Stimulated activated naive CD8-positive, alpha-beta T cell treated with anti-CD3 and anti-CD28 coated beads, Interleukin-15, Interleukin-2, amounts not matched to agents 100 U/mL and 50 U/mL, for 24 hours (primary cell): ENCODE results near the gene TNFRSF8.
"Not testable (repeated sequence)": the region's sequence is repeated elsewhere in the genome, so short reads cannot be mapped to it uniquely, and the experiment has no call there.

Source experiments
- ATAC-seq: fragments of 150-1000 bp; cut with Tn5 transposase; one replicate; pipeline ENCODE4 v1.10.0; 2021
- DNase-seq: peaks from one replicate; pipeline ENCODE4 v3.0.0; 2021

TNFRSF8 gene

DNA sequence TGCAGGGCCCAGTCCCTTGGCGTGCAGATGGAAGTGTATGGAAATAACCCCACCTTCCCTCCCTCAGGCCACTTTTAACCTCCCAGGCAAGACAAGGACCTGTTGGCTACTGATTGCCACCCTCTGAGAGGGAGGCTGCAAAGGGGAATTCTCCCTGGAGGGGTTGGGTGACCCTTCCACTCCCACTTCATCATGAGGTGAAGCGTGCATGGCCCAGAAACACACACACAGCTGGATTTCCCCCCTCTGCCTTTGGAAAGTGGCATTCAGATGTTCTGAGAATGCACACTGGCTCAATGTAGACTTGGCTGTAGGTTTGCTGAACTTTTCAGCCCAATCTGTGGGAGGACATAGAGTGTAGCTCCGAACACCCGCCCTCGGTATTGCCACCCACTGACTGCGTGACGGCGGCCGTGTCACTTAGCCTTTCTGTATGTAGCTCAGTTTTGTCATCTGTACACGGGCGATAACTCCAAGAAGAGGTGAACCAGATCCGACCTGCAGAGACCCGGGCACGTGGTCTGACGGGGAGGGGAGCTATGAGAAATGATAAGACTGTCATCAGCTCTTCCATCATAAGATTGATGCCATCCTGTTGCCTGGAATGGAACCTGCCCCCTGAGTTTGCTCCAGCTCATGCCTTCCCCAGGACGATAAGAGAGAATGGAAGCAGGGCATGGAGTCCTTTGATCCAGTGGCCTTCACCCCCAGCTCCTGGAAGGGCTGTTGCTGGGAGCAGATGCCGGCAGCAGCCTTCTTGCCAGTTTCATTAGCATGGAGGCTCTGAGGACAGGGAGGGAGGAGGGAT lies 24.5 kb upstream of the TNFRSF8 start:
- DNase-seq (no peak), ATAC-seq (no peak)

DNA sequence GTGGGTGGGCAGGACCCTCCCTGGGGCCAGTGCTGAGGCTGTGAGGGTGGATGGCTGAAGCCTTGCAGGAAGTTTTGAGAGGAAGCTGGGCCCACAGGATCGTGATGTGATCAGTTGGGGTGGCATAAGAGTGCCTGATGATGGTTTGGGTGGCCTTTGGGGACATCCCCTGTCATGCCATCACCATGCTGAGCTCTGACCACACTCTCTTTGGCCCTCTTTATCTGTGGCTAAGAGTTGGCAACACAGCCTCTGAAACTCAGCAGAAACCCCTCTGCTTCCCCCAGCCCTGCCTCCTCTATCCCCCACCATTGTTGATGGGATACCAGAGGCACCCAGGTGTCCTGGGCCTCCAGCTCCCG lies 24.0 kb upstream of the TNFRSF8 start:
- DNase-seq: no peak
- ATAC-seq: no peak

DNA sequence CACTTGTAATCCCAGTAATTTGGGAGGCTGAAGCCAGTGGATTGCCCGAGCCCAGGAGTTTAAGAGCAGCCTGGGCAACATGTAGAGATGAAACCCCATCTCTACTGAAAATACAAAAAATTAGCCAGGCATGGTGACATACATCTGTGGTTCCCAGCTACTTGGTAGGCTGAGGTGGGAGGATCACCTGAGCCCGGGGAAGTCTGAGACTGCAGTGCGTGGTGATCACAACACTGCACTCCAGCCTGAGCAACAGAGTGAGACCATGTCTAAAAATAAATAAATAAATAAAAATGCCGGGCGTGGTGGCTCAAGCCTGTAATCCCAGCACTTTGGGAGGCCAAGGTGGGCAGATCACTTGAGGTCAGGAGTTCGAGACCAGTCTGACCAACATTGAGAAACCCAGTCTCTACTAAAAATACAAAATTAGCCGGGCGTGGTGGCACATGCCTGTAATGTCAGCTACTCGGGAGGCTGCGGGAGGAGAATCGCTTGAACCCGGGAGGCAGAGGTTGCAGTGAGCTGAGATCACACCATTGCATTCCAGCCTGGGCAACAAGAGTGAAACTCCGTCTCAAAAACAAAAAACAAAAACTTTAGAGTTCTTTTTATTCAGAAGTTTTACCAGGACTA lies 23.2 kb upstream of the TNFRSF8 start:
- ATAC-seq, DNase-seq: not testable (repeated sequence)

DNA sequence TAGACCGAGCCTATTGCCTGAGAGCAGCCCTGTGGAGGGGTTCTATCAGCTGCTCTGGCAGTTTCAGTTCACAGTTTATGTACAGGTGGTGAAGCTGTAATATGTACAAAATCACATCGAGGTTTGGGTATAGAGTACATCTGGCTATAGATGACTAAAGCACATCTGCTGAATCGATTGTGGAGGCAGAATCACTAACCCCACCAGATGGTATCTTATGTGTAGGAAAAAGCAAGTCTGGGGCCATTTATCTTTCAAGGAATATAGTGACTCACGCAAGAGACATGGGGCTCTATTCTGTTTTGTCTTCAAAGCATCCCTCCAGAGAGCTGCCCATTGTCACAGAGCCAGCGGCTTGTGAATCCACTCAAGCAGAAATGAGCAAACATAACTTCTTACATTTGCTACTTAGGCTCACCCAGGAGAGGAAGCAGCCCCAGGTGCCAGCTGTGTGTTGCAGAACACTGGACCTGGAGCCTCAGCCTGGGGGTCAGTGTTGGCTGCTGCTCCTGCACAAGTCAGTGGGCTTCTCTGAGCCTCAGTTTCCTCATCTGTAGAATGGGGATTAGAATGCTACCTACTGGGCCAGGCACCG lies 22.5 kb upstream of the TNFRSF8 start:
- peak; percentile 90 for ATAC-seq
- no peak for DNase-seq

DNA sequence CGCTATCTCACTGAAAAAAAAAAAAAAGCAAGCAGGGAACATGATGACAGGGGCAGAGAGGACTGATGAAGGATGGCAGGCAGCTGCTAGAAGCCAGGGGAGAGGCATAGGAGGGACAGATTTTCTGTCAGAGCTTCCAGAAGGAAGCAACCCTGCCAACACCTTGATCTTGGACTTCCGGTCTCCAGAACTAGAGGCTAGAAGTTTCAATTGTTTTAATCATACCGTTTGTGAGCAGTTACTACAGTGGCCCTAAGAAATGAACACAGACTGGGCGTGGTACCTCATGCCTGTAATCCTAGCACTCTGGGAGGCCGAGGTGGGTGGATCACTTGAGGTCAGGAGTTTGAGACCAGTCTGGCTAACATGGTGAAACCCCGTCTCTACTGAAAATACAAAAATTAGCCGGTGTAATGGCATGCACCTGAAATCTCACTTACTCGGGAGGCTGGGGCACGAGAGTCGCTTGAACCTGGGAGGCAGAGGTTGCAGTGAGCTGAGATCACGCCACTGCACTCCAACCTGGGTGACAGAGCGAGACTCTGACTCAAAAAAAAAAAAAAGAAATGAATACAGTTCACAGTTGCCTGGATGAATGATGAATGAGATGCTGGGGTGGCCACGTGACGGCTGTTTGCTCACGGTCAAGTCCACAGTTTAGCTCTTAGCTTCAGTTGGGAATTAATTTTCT lies 18.8 kb upstream of the TNFRSF8 start:
- DNase-seq, ATAC-seq: not testable (repeated sequence)

DNA sequence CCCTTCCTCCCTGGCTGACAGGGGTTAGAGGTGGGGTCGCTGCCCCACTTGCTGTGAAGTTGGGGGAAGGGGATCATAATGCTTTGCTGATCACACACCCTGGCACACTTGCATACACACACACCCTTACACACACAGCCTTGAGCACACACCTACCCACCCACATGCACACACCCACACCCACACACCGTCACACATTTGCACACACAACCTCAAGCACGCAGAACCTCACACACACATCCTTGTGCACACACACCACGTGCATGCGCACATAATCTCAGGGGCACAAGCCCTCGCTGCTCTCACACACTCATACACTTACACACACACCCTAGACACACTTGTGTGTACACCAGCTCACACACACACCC lies 16.4 kb upstream of the TNFRSF8 start:
- ATAC-seq: no peak
- no peak for DNase-seq

DNA sequence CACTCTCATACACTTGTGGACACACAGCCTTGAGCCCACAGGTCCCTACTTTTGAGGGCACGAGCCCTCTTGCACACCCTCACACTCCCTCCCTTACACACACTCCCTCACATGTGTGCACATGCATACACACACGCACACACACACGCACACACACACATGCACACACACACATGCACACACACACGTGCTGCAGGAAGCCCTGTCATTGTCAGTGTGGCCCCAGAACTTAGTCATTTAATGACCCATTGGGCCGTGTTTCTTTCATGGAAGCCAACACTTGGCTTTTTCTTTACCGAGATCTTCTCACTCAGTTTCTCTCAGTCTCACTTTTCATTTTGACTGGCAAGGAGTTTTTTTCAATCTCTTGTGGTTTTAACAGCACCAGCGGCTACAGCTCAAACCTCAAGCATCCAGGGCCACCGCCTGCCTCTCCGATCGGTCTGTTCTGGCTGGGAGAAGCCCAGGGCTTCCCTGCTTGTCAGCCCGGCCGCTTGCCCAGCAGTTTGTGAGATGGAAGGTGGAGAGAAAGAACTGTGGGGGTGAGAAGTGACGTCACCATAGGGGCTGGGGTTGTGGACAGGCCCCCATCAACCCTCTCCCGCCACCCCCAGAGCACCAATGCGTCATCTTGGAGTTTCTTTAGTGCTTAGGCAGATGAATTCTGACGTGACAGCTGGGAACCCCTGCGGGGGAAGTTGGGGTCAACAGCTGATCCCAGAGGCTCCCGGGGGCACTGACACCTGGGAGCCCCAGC lies 15.8 kb upstream of the TNFRSF8 start:
- peak; percentile 72 for DNase-seq
- peak; percentile 84 for ATAC-seq

DNA sequence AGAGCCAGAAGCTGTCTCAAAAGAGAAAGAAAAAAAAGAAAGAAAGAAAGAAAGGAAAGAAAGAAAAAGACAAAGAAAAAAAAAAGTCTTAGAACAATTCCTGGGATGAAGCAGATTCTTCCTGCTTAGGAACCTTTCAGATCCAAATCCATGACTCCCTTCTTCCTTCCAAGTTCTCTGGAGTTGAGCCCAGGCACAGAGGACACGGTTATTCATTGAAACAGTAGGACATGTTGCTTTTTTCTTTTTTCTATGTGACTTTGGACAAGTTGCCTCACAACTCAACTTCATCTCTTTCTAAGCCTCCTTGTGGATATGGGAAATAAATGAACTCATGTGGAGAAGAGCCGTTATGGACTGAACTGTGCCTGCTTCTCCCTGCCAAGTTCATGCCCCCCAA lies 14.7 kb upstream of the TNFRSF8 start:
- ATAC-seq (no peak), DNase-seq (no peak)

DNA sequence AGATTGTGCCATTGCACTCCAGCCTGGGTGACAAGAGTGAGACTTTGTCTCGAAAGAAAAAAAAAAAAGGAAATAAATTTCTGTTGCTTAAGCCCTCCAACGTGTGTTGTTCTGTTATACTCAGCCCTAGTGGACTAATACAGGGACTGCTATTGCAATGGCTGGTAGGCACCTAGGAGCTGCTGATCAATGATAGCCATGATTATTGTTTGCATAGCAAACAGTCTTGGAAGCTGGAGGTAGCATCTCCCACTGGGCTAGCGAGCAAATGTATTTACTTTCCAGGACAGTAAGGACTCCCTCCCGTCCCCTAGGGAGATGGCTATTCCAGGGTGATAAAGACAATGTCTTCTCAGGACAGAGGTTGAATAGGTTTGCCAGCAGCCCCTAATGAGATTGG lies 13.5 kb upstream of the TNFRSF8 start:
- DNase-seq (no peak), ATAC-seq (no peak)

DNA sequence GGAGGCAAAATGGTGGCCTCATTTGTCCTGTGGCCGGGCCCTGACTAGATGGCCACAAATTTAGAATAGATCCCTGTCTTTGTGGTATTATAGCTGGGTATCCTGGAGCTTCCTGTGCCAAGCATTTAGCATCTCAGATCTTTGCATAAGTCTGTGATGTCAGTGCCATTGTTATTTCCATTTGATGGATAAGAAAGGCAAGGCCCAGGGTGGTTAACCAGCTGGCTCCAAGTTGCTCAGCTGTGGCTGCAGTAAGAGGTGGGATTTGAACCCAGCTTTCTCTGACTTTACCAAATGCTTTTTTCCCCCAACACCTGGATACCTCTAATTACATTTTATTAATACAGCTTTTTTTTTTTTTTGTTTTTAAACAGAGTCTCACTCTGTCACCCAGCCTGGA lies 11.7 kb upstream of the TNFRSF8 start:
- no peak for ATAC-seq
- no peak for DNase-seq

DNA sequence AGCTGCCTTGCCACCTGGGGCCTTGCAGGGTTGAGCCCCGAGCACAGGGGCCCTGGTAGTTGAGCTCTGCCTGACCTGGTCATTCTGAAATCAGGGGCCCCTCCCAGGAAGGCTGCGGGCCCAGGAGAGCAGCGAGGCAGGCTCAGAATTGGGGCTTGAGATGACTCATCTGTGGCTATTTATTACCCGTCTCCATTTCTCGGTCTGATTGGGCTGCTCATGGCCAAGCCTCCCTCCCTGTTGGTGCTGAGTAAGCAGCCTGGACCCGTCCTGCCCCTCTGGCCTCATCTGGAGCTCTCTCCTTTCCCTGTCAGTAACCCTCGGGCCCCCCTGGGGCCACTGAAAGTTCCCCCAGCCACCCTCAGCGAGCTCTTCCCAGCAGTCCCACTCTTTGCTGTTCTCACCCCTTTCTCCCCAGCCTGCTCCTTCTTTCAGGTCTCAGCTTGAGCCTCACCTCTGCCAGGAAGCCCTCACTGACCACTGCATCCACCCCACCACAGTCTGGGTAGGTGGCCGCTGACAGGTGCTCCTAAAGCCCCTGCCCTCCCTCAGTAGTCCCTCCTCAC lies 11.0 kb upstream of the TNFRSF8 start:
- peak; percentile 33 for ATAC-seq

DNA sequence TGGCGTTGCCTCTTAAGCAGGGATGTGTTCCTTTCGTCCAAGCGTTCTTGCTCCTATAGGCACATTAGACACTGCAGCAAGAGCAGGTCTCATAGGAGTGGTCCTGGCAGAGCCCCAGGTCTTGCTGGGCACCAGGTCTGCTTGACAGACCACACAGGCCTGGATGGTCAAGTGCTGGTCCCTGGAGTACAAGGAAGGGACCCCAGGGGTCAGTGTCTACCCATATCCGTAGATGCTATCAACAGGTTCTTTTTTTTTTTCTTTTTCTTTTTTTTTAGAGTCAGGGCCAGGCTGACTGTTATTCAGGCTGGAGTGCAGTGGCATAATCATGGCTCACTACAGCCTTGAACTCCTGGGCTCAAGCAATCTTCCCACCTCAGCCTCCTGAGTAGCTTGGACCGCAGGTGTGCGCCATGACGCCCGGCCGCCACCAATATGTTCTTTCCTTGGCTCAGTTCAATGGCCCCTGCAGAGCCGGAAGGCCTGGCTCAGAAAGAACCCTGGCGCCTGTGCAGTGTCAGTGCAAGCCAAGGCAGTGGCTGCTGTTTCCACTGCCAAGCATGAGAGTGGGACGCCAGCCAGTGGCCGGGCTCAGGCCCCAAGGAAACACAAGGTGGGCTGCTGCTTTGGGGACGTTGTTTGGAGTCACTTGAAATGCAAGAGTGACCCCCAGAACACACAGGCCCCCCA lies 10.0 kb upstream of the TNFRSF8 start:
- ATAC-seq (no peak), DNase-seq (no peak)

More for the DNA sequence above, 11.0 kb upstream of the TNFRSF8 start:
- DNase-seq: peak; percentile 53

DNA sequence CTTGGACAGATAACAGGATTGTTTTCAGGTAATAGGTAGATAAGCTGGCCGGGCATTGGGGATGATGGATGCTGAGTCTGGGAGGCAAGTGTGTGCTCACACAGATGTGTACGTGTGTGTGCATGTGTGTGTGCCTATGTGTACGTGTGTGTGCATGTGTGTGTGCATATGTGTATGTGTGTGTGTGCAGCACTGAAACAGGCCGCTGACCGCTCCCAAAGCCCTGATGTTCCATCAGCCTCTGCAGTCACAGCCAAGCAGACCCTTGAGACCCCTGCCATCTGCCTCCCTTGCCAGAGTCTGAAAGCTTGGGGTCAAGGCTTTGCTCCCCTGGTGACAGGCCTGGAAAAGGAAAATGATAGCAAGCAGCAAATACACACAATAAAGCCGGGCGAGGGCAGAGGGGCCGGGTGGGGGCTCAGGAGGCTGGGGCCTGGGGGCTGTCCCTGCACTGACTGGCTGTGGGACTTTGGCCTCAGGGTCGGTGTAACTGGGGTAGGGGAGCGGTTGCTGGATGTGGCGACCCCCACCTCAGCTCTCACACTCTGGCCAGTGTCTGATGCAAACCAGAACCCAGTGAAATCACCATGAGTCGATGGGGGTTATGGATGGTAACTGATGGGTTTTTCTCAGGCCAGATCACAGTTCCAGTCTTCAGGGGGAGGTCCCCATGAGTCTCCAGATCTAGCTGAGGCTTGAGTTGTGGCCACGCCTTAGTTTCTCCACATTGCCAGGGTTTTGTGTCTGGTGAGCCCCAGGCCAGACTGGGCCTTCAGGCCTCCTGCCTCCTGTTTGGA lies 9.2 kb upstream of the TNFRSF8 start:
- peak; percentile 43 for DNase-seq
- peak; percentile 51 for ATAC-seq

DNA sequence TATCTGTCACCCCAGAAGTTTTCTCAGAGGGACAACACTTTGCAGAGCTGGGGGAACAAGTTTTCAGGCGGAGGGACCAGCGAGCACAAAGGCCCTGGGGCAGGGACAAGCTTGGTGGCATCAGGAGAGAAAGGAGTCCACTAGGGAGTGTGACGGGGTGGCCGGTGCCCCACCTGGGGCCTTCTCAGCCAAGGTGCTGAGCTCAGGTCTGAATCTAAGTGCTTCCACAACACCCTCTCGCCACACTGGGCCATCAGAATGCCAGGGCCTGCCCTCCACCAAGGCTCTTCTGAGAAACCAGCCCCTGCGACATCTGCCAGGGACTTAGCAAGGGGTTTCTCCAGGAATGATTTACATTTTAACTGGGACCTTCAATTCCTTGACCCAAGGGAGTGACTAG lies 7.8 kb upstream of the TNFRSF8 start:
- ATAC-seq: no peak

DNA sequence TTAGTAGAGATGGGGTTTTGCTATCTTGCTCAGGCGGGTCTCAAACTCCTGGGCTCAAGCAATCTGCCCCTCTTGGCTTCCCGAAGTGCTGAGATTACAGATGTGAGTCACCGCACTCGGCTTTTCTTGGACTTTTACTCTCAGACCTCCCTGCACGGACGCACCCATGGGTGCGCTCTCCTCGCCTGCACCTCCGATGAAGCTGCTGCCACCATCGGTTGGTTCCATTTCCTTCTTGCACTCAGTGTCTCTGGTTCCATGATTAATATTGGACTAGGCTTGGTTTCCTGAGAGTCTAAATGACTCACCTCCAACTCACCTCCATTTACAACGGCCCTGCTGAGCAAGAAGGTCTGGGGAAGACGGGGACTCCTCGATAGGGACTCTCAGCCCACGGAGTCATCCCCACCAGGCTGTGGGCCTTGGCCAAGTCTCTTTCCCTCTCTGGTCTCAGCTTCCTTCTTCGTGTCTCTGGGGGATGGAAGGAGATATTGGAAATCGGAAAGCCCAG lies 6.7 kb upstream of the TNFRSF8 start:
- ATAC-seq (peak; percentile 45), DNase-seq (peak; percentile 49)

More for the DNA sequence above, 7.8 kb upstream of the TNFRSF8 start:
- DNase-seq: no peak

DNA sequence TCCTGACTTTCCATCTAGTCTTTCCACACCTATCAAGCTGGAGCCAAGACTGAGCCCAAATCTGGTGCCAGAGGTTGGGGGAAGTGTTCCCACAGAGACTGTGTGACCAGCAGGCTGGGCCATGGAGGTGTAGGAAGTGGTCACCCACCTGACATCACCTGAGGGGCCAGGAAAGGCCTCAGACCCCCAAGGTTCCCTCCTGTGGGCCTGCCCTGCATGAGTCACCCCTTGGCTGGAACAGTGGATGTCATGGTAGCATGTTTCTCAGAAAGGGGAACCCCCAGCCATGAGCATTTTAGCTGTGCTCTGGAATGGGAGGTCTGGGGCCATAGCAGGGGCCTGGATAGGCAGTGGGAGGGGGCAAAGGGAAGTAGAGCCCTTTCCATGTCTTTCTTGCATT lies 5.7 kb upstream of the TNFRSF8 start:
- peak; percentile 73 for DNase-seq
- ATAC-seq: peak; percentile 74

DNA sequence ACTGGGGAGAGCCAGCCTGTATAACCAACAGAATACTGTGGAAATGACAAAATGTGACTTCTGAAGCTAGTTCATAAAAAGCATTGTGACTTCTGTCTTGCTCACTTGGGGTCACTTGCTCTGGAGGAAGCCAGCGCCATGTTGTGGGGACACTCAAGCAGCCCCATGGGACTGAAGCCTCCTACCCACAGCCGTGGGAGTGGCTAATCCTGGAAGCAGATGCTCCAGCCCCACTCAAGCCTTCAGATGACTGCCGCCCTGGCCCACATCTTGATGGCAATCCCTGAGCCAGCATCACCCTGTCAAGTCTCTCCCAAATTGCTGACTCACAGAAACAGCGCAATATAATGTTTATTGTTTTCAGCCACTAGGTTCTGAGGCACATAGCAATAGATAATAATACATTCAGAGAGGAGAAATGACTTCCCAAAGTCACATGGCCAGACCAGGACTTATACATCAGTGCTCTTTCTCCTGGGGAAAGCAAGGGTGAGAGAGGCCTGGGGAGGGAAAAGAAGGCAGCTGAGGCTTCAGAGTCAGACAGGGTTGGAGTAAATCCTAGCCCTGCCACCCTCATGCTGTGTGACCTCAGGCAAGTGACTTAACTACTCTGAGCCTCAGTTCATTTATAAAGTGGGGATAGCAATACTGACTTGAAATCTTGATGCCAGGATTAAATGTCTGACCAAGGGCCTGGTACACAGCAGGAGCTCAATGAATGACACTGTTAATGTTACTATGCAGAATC lies 5.0 kb upstream of the TNFRSF8 start:
- ATAC-seq (no peak), DNase-seq (no peak)

DNA sequence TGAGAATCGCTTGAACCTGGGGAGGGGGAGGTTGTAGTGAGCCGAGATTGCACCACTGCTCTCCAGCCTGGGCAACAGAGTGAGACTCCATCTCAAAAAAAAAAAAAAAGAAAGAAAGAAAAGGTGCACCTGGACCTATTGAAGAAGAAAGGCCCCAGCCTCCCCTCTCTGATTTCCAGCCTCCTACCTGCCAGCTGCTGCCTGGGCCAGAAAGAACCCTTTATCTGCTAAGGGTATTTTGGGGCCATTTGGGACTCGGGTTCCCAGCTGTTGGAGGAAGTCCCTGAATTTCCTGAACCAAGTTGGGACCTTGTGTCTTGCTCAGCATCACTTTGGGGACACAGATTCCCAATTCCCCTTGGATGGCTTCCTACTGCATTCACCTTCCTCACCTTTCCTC lies 3.9 kb upstream of the TNFRSF8 start:
- no peak for DNase-seq
- ATAC-seq: no peak

DNA sequence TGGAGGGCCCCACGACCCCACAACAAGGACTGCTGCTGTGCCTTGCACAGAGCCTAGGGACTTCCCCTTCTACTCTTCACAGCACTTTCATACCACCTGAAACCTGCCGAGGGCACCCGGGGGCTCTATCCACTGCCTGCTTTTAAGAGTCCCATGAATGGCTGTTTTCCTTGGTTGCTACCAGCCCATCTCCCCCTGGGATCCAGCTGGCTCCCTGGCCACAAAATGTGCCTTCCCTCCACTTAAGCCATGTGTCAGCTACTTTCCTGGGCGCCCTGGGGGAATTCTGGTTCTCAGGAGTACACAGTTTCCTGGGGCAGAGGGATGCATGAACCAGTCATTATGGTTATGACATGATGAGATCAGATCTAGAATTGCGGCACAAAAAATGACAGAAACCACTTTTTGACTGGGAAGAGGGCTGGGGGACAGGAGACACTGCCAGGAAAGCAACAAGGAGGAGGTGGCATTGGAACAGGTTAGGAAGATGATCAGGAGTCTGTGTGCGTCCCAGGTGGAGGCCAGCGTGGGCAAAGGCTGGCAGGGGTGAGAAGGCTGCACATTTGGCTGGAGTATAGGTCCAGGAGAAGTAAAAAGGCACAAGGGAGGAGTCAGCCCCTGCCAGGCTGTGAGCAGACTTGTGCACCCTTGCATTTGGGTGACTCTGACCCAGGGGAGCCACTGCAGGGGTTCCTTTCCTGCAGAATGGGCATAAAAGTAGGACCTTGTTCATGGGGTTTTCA lies 3.2 kb upstream of the TNFRSF8 start:
- peak; percentile 54 for DNase-seq
- ATAC-seq: peak; percentile 68
